GM12891 (cell line): ENCODE measurements around the gene HRNR.

ENCODE experiments used
- POLR2A ChIP-seq: IDR thresholded peaks from 2 replicates; pipeline ENCODE4 v1.6.1; 2011; ENCODE audit warnings: low read depth, low read length, control low read depth
- POLR2AphosphoS5 ChIP-seq: IDR thresholded peaks from 2 replicates; pipeline ENCODE4 v1.6.1; 2011; ENCODE audit warnings: low read depth, low read length, control low read depth
- SPI1 ChIP-seq: IDR thresholded peaks from 2 replicates; pipeline ENCODE4 v1.6.1; 2011; ENCODE audit warnings: low read depth, low read length, control low read depth
- TAF1 ChIP-seq: IDR thresholded peaks from 2 replicates; pipeline ENCODE4 v1.6.1; 2011; ENCODE audit warnings: low read depth, low read length, control low read depth

DNA sequence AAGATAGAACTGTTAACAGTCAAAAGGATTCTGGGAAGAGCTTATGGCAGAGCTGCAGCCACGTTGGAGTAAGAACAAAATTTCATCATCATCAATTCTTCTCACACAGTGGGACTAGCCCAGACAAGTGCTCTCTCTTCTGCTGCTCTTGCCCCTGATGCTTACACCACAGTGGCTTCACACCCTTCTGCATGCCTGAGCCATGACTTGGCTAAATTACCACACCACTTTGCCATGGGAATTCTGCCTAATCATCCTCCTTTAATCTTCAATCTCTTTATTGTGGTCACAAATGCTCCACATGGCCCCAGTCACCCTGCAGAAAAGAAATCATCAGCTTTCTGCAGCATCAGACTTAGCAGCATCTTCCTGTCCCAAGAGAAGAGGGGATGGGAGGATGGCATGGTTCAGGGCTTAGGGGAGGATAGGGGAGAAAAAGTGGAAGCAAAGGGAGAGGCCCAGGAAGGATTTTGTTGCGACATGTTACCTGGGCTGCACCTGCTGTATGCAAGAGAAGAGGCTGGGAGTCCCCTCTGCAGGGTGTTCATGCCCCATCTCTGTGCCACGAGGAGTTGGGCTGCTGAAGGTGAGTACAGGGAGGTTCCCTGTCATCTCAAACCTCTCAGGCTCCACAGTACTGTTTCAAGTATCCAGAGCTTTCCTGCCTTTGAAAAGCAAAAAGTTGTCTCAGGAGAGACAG is 56.0 kb downstream of the HRNR start:
- TF ChIP-seq POLR2A (no peak), POLR2AphosphoS5 (no peak), TAF1 (no peak), SPI1 (no peak)
